NCI-H82 treated with DMSO at 0.1 percent for 48 hours (cell line): ENCODE measurements around the gene KLHDC1.
A peak's percentile ranks its signal among the peaks of the same experiment; 100 is the strongest.
"Not testable (repeated sequence)": the region's sequence is repeated elsewhere in the genome, so short reads cannot be mapped to it uniquely, and the experiment has no call there.

Experiments used
- DNase-seq: peaks from one replicate; lab custom pipeline; 2025; ENCODE audit not compliant: unreplicated experiment; lab: John Stamatoyannopoulos, UW

The KLHDC1 gene

DNA sequence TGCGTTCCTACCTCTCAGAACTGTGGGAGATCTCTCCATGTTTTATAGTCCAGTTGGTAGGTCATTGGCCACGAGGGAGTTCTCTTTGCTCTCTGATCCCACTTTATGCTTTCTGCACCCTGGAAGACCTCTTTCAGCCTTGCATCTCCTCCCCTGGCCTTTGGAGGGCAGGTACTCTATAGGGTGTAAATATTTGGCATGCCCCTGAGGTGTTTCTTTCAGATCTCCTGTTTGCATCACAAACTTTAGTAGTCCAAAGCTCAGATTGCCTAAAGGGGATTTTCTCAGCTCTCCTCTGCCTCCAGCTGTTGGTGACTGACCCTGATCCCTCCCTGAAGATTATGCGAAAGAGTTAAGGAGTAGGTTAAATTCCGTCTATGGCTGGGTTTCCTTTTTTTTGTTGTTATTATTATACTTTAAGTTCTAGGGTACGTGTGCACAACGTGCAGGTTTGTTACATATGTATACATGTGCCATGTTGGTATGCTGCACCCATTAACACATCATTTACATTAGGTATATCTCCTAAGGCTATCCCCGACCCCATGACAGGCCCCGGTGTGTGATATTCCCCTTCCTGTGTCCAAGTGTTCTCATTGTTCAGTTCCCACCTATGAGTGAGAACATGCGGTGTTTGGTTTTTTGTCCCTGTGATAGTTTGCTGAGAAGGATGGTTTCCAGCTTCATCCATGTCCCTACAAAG, 29.0 kb downstream of the KLHDC1 start:
- DNase-seq, result not testable (repeated sequence)

DNA sequence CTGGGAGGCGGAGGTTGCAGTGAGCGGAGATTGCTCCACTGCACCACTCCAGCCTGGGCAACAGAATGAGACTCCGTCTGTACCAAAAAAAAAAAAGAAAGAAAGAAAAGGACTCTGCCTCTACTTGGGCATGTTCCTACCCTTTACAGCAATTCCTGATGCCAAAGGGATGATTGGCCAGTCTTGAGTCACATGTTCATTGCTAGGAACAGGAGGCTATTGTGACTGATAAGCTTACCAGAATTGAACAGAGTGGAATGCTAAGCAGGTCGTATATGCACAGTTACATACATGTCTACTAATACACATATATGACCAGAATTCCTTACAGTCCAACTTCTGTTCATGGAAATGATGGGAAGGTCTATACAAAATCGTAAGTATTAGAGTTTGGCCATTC, 34.3 kb downstream of the KLHDC1 start:
- DNase-seq, result no peak

GRCh38 chr14:49732896-49733295, 40.0 kb downstream of the KLHDC1 start:
- no peak for DNase-seq

DNA sequence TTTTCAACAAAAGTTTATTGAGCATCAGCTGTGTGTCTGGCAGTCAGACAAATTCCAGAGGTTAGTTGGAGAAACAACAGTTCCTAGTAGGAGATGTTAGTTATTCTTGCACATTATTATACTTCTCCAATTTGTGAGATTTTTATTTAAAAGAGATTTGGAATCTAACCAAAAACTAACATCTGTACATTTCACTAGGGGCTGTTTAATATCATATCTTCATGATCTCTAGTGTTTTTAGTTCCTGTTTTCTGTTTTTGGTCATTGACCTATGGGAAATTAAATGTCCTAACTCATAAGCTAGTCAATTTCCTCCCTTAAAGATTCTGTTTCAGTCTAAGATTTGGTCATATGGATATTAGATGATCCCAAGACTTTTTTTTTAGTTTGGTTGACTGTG, 40.9 kb downstream of the KLHDC1 start:
- DNase-seq, result no peak

- DNase-seq, result not testable (repeated sequence)
These were observed 42.7 kb downstream of the KLHDC1 start for GRCh38 chr14:49735669-49736068.

- no peak for DNase-seq
These were observed 52.3 kb downstream of the KLHDC1 start for GRCh38 chr14:49745191-49745590.

- not testable (repeated sequence) for DNase-seq
These were observed 53.6 kb downstream of the KLHDC1 start for GRCh38 chr14:49746476-49746875.

DNA sequence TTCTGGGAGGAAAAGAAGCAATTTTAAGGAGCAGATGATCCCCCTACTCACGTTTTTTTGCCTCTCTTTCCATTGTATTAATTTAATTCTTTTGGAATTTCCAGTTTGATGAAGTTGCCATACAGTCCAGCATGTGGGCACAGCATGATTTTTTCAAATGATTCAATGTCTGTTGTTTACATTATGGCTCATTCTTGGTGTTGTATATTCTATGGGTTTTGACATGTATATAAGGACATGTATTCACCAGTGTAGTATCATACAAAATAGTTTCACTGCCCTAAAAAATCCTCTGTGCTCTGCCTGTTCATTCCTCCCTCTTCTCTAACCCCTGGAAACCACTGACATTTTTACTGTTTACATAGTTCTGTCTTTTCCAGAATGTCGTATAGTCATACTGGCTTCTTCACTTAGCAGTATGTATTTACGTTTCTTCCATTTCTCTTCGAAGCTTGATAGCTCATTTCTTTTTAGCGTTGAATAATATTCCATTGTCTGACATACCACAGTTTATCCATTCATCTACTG, 61.7 kb downstream of the KLHDC1 start:
- no peak for DNase-seq

DNA sequence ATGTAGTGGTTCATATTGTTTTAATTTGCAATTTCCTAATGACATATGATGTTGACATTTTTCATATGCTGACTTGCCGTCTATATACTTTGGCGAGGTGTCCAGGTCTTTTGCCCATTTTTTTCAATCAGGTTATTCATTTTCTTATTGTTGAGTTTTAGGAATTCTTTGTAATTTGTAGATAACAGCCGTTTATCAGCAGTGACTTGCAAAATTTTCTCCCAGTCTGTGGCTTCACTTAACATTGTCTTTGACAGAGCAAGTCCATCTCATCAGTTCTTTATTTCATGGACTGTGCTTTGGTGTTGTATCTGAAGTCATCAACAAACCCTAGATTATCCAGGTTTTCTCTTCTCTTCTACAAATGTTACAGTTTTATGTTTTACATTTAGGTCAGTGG, 62.5 kb downstream of the KLHDC1 start:
- DNase-seq, result no peak

- no peak for DNase-seq
These were observed 69.1 kb downstream of the KLHDC1 start for GRCh38 chr14:49761839-49762551.

DNA sequence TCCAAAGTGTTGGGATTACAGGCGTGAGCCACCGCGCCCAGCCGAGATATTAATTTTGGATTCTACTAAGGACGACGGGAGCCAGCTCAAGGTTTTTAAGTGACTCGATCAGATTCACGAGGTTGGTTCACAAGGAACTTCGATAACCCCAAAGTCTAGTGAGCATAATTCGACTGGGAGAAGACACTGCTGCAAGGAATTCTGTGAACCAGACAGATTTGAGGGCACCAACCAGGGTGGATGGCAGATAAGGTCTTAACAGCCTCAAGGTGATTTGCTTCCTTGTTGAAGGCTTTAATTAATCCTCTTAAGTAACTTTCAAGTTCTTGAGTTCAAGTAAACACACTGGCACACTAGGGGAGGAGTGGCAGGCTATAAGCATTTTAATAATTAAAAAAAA, 73.9 kb downstream of the KLHDC1 start:
- DNase-seq, result peak; percentile 83

GRCh38 chr14:49767270-49767570, 74.3 kb downstream of the KLHDC1 start:
- DNase-seq, result peak; percentile 54

DNA sequence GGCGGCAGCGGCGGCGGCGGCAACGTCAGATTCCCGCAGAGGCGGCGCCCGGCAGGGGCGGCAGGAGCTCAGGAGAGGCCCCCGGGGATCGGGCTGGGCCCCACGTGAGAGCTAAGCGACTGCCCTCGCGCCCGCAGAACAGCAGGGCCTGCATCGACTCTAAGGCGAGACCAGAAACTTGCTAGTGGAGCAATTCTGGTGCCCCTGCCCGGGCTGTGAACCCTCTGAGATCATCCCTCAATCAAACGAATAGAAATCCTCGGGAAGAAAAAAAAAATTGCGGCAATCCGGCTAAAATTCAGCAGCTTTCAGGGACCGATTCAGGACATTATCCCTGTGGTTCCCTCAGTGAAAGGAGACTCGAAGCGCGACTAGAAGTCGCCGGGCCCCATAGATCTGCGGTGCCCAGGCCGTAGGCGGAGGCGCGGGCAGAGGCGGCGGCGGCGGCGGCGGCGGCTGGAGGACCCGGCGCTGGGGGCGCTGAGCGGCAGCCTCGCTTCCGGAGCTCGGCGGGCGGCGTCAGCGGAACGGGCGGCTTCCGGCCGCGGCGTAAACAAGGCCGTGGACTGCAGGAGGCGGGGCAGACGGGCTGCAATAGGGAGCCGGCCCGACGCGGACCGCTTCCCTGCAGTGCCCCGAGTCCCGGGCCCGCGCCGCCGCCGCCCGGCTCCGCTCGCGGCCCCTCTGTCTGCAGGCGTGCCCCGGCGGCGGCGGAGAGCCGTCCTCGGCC, 74.8 kb downstream of the KLHDC1 start, which contains the start of gene KLHDC2:
Gene KLHDC2 (plus strand): TSS at position 583 of the 730 bp plus-strand sequence. CDS start 316 bp downstream, outside the sequence.
- peak; percentile 24 for DNase-seq

GRCh38 chr14:49768301-49769121, 75.6 kb downstream of the KLHDC1 start:
- DNase-seq, result no peak

DNA sequence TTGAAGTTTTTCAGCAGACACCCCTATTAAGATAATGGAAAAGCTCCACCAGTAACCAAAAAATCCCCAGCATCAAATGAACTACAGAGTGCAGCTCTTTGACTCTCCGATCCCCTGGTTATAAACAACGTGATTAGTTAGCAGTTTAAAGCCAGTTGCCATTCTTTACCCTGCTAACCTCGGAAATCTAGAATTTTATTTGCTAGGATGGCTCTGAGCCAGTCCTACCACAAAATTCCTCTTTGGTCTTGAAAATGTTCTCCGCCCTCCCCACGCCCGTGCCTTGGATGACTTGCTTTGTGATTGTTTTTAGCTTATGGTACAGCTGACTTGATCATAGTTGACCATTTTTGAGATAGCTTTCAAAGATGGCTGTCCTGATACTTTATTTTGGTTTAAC, 76.3 kb downstream of the KLHDC1 start:
- DNase-seq, result no peak

- DNase-seq, result no peak
These were observed 76.8 kb downstream of the KLHDC1 start for GRCh38 chr14:49769581-49770211.

DNA sequence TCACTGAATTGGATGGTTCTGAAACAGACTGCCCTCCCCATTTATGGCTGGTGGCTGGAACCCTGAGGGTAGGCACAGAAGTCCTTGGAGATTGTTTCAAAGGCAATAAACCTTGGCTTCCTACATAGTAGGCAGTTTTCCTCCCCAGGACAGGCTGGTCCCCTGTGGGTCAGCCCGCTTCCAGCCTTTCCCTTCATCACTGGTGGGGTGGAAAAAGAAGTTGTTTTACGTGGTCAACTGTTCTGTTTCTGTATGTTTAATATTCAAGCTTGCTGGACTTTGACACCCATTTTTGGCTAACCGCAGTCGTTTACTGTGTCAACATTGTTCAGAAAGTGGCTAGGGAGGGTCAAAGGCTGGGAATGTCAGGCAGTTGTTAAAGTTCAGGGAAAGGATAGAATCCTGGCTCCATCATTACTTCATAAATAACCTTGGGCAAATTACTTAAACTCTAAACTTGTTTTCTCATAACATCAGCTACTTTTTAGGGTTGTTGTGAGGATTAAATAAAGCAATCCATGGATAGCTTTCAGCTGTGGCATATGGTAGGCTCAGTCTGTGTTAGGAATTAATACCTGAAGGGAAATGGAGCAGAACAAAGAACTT, 77.4 kb downstream of the KLHDC1 start:
- peak; percentile 27 for DNase-seq

- not testable (repeated sequence) for DNase-seq
These were observed 78.8 kb downstream of the KLHDC1 start for GRCh38 chr14:49771691-49772090.

- no peak for DNase-seq
These were observed 81.2 kb downstream of the KLHDC1 start for GRCh38 chr14:49774106-49774505.

- DNase-seq, result no peak
These were observed 85.5 kb downstream of the KLHDC1 start for GRCh38 chr14:49778421-49778820.
